HT1080 (cell line): Measurements from ENCODE around the gene RGS12. TPM values are rescaled to one million over a fixed set of nuclear protein-coding genes. Genes with fewer than 3 reads are reported as not detected.

Source experiments
- total RNA-seq: library from RNA; depleted of rRNA; stranded (reverse); fragments of >200 nt; shearing (Covaris generic); gene quantifications from 2 replicates; pipeline ENCODE4 v1.2.3, GENCODE V29; 2014; rRNA removed

RGS12 gene
- total RNA-seq, 1 experiment from 2014 or later, result 21.3 TPM

Other genes with a start within 250 kb of the RGS12 start
- gene HTT-AS, start 218.5 kb upstream of the RGS12 start, total RNA-seq, result not detected in 2 replicates
- gene HTT, start 218.3 kb upstream of the RGS12 start, total RNA-seq, result 14.7 and 19.1 TPM in 2 replicates
- not detected in 2 replicates for gene MSANTD1, start 43.9 kb upstream of the RGS12 start, total RNA-seq
- not detected in 2 replicates for gene HGFAC, start 148.9 kb downstream of the RGS12 start, total RNA-seq
- gene DOK7, start 170.3 kb downstream of the RGS12 start, total RNA-seq, result not detected in 2 replicates
- gene LRPAP1, start 239.4 kb downstream of the RGS12 start, total RNA-seq, result 160 and 256 TPM in 2 replicates